HG02981 (cell line): Measurements from ENCODE around the gene SCN4B.

ENCODE experiments used
- ATAC-seq: cut with Tn5 transposase; IDR thresholded peaks from one replicate; pipeline ENCODE4 v1.9.1; 2021; ENCODE audit warnings: mild to moderate bottlenecking, moderate library complexity; ENCODE audit not compliant: unreplicated experiment

SCN4B gene

DNA sequence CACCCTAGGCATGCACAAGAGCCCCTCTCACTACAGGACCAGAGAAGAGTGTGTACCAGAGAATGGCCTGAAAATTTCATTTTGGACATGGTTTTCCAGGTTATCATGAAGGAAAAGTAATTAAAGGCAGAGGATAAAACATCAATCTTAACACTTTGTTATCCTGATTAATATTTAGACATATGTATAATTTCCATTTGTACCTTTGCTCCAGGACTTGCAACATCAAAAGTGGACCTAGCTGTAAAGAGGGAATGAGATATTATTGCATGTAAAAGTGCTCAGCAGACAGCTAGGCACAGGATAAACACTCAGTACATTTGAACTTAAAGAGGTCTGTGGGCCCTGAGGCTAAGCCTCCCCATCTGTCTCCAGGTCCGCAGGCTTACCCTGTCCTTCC is 2.0 kb upstream of the SCN4B start:
- no peak for ATAC-seq

DNA sequence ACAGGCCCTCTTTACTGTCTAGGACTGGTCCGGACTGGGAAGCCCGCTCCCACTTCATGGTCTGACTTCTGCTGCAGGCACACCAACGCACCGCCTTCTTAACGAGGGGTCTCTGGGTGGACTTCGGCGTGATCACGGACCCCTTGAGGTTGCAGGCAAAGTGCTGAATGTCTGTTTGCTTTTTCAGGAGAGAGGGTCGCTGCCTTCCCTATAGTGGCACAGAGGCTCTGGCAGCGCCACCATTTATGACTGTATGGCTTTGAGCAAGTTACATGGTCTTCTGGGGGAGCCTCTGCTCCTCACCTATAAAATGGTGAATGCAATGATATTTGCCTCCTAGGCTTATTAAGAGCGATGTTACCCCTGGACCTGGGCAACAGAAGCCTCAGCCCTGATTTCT is 1.4 kb upstream of the SCN4B start:
- ATAC-seq = no peak

DNA sequence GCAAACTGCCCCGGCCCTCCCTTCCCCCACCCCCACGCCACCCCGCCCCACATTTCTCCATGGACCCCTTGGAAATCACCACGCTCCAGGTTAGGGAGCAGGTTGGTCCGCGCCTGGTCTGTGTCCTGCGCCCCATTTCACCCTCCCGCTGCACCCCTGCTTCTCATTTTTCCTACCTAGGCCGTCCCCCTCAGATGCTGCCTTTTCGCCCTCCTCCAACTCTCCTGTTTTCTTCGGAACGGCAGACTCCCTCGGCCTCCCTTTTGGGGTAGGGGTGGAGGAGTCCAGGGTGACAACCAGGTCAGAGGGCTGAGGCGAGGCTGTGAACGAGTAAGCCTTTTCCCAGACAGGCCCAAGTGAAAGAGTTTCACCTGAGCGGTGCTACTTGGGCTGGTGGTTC is 893 bp upstream of the SCN4B start:
- ATAC-seq = no peak

DNA sequence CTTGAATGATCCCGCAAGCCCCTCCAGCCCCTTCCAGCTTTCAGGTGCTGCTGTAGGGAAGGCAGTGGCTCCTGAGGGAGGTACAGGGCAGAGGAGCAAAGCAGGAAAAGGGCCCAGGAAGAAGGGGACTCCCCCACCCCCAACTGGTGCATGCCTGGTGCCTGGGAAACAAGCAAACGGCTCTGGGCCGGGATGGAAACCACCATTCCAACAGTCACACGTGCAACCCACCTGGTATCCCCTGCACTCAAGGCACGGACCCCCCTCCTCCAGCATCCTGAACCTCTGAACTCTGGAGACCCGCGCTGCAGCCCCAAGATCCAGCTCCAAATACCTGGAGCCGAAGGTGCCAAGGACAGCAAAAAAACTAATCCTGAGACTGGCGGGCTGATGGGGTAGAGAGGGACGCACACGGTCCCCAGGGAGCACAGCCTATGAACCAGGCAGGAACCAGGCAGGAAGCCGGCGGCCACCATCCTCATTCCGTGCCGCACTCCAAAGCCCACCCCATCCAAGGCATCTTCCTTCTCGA is 537 bp downstream of the SCN4B start:
- ATAC-seq = no peak

DNA sequence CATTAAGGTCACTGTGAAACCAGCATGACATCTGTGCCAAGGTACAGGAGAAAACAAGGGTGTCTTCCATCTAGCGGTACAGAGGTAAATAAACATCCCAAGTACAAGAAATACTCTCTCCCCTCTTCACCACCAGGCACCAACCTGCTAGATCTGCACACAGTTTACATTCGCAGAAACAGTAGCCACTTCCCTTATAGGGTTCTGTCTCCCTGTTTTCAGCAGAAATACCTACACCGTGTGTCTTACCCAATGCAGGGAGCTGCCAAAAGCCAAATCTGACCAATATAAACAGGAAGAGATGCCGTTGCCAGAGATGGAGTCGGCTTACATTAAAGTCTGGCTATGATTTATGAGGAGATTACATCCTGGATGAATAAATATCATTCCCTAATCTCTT is 1.2 kb downstream of the SCN4B start:
- ATAC-seq = no peak

DNA sequence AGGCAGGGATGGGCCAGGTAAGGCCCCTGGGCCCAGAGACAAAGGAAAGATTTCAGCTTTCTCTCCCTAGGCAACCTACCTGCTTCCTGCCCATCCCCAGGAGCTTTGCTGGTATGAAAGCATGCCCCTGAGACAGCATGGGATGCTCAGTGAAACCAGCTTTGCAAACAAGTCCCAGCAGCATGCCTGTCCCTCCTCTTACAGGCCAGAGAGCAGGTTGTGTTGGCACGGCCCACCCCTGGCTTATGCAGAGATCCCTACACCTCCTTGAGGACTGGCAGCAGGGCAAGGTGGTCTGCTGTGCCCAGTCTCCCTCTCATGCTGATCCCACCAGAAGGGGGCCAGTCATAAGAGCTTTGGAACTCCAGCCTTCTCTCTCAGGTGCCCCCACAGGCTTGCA is 3.1 kb downstream of the SCN4B start:
- ATAC-seq = no peak

DNA sequence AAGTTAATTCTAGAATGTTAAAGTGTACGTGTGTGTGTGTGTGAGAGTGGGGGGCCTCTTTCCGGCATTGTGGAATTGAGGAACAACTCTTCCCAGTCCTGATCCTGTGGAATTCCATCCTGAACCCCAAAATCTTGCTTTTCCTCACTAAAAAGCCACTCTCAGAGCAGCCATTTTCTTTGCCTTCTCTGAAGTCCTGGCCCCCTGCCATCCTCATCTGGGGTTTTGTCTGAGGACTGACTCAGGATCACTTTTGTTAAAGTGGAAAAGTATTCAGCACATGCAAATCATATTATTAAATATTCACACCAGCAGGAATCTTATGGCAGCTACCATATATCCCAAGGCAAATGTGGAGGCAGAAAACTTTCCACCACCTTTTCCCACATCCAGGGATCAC is 3.8 kb downstream of the SCN4B start:
- ATAC-seq = no peak

DNA sequence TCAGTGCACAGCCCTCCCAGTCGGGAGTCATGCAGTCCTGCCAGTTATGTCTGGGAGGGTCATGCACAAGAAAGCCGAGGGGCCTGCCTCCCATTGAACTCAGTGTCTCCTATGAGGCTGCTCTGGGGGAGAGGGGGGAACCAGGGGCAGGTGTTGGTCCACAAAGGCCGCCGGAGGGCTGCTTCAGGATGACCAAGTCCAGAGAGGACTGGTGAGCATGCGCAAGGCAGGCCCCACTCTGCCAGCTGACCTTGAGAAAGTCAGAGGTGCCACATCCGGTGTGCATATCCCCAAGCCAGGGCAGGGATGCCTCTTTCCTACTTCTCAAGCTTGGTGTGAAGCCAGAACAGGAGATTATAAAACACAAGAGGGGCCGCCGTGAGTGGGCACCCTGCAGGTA is 4.4 kb downstream of the SCN4B start:
- ATAC-seq = no peak

DNA sequence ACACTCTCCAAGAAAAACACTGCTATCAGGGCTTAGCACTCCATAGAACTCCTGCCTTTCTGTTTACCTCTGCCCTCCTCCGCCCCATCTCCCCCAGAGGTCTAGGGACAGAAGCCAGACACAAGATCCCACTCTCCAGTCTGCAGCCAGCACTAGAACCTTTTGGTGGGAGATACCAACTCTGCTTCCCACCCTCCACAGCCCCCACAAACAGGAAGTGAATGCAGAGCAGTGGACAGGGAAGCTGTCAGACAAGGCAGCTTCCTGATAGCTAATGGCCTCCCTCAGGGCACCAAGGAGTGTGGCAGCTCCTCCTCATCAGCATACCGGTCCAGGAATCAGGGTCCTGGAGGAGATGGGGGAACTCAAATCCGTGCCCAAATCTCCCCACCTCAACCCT is 5.1 kb downstream of the SCN4B start:
- no peak for ATAC-seq

DNA sequence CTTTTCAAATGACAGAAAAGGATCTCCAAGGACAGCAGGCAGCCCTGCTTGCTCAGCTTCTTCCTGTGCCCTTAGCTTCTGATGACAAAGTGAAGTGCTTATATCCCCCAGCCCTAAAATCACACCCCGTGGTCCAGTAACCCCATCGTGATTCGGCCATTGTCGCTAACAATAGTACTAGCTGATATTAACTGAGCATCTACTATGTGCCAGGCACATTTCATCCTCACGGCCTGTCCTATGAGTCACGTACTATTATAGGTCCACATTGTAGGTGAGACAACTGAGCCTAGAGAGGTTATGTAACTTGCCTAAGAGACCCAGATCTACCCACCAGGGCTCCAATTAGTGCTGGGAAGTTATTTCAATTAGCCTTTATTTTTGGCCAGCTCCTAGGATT is 6.1 kb downstream of the SCN4B start:
- ATAC-seq = no peak

DNA sequence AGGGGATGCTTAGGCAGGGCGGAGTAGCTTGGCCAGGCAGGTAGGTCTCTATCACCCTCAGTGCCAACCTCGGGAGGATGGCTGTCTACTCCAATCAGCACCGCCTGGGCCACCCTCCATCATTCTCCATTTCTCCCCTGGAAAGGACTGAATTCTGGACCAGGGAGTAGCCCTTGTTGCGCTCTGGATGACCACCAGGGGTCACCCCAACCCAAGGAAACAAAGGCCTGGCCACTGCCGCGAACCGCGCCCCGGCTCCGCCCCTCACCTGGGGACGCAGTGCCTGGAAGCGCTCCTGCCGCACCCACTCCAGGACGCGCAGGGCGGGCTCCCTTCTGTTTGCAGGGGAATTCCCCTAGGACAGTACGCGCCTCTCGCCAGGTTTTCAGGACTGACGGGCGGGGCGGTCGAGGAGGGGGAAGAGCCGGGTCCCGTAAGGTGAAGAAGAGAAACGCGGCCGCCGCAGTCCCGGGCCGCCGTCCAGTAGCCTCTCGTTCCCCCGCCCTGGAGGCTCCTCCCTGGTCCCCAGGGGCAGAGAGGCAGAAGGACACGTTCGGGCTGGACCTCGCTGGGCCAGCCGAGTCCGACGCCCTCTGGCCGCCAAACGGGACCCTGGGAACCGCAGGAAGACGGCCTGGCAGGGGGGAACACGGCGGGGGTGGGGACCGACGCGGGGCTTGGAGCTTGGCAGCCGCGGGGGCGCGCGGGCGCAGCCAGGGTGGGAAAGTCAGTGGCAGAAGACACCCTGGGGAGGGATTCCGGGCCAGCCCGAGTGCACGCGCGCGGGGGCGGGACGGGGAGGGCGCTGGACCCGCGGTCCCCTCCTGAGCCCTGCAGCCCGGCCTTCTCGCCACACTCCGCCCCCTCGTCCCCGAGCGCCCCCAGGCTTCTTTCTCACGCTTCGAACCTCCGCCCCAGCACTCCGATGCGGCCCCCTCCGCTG is 7.1 kb downstream of the SCN4B start:
- ATAC-seq = peak; percentile 93

DNA sequence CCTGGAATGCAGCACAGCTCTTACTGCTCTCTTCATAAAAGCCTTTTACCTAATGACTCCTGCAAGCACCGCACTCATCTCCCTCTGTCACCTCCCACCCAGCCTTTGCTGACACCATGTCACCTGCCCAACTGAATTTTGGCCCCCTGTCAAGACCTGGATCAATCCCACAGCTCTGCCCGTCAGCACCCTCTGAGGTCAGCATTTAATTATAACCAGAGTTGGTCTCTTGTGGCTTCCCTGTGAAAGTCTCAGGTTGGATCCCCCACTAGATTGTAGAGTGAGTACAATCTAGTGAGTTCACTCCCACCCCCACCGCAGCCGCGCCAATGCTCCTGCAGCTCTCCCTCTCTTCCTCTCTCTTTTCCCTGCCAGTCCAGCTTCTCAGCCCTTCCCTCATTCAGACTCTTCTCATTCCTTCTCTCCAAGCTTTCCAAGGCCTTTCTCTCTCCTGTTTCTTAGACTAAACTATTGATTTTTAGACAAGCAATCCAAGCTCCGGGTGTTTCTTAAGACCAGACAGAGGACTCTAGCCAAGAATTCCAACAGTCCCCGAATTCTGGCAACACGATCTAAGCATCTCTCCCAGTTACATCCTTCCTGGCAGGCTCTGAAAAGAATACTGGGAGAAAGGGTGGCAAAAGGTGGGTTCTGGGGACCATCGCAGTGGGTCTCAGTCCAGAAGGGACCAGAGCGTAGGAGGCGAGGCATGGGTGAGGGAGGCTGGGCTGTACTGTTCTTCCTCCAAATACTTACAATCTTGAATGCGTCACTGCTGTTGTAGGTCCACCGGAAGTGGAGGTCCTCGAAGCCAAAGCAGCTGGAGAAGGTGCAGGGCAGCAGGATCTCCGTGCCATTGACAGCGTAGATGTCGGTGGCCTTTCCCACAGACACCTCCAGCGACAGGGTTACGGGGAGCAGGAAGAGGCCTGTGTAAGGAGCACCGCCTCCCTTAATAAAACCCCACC is 8.0 kb downstream of the SCN4B start:
- ATAC-seq = no peak

DNA sequence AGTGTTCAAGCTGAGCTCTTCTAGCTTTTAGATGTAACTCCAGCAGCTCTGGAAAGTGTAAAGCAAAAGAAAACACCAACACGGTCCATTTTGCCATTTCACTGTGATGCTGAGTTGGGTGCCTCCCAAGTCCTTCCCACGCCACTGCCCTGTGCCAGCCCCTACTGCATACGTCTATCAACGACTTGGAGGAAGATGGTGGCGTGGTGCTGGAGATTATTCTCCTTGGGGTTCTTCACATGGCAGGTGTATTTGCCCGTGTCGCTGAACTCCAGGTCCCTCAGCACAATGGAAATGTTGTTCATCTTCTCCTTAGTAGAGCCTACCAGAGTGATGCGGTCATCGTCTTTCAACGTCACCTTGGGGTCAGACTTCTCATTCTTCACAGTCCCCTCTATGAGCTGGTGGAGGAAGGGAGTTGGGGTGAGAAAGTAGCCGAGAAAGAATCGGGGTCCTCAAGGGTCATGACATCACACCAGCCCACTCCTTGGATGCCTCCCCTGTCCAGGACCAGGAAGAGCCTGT is 8.9 kb downstream of the SCN4B start:
- no peak for ATAC-seq

DNA sequence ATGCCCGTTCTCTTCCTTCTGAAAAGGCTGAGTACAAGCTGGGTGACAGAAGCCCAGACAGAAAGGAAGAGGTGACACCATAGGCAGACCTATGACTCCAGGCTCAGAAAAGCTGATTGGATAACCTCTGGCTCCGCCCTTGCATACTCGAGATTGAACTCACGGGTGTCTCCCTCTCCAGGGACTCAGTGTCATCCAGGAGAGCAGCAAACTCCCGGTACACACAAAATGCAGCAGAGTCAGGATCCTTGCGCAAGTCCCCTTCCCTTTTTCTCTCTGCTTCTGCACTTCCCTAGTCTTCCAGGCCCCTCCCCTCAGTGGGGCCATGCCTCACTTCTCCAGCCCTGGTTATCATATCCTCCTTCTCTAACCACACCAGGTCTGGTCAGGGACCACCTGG is 9.8 kb downstream of the SCN4B start:
- ATAC-seq = no peak

DNA sequence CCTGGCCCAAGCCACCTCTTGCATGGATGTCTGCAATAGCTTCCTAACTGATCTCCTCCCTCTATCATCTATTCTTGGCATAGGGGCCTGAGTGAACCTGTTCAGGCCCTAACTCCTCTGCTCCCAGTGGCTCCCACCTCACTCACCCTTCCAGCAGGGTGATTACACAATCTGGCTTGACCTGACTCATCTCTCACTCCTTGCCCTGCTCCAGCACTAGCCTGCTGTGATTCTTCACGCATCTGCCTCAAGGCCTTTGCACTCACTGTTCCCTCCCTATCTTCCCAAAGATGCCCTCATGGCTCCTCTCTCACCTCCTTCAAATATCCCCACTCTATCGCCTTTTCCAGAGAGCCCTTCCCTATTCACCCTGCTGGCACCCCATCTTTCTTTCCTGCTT is 10.5 kb downstream of the SCN4B start:
- no peak for ATAC-seq

DNA sequence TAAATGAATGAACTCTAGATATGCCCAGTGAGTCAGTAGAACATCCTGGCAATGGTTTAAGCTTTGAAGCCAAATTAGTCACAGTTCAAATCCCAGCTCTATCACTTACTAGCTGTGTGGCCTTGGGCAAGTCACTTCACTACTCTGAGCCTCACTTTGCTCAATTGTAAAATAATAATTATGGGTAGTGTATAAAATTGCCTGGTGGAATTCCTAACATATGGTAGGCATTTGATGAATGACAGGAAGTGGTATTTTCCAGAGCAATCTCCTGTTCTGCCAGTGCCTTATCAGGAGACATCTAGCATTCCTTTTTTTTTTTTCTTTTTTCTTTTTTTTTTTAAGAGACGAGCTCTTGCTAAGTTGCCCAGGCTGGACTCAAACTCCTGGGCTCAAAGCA is 13.0 kb downstream of the SCN4B start:
- no peak for ATAC-seq

DNA sequence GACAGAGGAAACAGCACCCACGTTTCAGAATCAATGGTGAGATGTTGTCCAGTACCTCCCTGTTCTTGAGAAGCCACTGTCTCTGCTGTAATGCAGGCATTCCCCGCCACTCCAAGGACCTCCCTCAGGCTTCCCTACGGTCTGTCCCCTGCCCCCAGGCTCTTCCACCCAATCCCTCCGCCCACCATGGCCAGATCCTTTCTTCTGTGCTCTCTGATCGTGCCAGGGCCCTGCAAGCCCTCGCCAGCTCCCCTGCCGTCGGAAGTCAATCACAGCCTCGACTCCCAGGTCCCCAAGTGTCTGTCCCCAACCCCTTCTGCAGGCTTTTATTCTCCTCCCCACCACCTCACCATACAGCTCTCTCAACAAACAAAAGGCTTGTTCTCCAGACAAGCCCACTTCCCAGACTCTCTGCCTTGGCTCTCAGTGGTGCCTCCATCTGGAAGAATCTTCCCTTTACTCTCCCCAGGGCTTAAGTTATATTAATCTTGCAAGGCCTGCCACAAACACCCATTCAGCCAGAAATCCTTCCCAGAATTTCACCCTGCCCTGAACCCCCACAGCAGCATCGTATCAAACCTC is 13.7 kb downstream of the SCN4B start:
- ATAC-seq = no peak

DNA sequence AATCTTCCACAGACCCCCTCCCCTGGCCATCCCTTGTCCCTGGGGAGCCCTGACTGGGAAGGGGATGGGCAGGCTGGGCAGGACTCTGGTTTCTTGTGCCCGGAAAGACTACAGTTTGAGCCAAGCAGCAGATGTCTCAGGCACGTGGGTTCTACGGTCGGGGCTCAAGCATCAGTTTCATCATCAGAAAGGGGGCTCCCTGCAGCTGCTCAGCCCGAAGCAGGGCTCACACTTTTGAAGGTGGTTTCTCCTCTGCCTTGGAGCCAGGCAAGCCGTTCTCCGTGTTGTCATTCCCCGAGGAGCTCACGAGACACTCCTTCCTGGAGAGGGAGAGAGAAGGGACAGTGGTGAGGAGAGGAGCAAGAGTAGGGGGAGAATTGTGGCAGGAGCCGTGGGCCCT is 15.8 kb downstream of the SCN4B start:
- ATAC-seq = no peak

DNA sequence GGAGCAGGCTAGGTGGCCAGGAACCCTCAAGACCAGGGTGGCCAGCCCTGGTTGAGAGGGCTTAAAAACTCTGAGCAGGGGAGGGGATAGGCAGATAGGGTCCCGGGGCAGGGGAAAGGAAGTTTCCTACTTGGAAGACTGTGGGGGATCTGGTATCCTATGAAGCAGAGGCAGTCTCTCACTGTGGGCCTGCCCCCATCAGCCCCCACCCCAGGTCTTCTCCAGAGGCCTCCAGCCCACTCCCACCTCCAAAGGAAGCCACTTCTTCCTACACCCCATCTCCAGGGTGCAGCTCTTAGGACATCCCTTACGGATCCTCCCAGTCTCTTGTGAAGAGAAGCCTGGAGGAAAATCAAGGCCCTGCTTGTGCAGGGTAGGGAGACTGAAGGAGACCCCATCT is 16.3 kb downstream of the SCN4B start:
- ATAC-seq = no peak

DNA sequence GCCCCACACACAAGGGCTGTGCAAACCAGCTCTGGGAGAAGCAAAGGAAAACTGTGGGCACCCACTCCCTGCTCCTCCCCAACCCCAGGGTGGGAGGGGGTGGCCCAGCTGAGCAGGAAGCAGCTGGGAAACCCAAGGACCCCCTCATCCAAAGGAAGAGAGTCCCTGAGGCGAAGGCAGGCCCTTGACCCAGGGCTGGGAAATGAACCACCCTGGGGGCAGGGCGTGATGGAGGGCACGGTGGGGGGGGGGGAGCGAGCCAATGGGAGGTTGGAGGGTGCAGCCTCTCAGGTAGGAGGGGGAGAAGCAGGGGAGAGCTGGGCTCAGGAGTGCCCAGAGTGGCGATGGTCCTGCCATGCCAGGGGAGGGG is 16.8 kb downstream of the SCN4B start:
- no peak for ATAC-seq
